SK-N-SH (cell line): ENCODE measurements around the gene ITGA1.

ENCODE experiments used
- CTCF ChIP-seq: fragments of 200-600 bp; sonication (generic); IDR thresholded peaks from 2 replicates; pipeline ENCODE4 v1.6.1; 2017; ENCODE audit warnings: antibody characterized with exemption, mild to moderate bottlenecking, moderate library complexity
- EP300 ChIP-seq, 2 experiments: IDR thresholded peaks; 2 replicates each; pipeline versions ENCODE4 v1.4.0 to v1.6.1; 2012; ENCODE audit warnings: borderline replicate concordance in 1 of 2, low read depth in 1 of 2, low read length in 1 of 2
- EZH2phosphoT487 ChIP-seq: fragments of 200-600 bp; sonication (generic); IDR thresholded peaks from 2 replicates; pipeline ENCODE4 v1.6.1; 2017; ENCODE audit warnings: low read depth, mixed run types, mild to moderate bottlenecking, antibody characterized with exemption, moderate library complexity, borderline replicate concordance
- GATA2 ChIP-seq: sonication (generic); formaldehyde crosslinking; IDR thresholded peaks from 2 replicates; pipeline ENCODE4 v1.5.0; 2020; ENCODE audit warnings: mild to moderate bottlenecking, missing genetic modification reagents
- MXI1 ChIP-seq: IDR thresholded peaks from 2 replicates; pipeline ENCODE4 v1.6.1; 2012; ENCODE audit warnings: mild to moderate bottlenecking, low read depth, low read length, improper control_type of control experiment
- NFIC ChIP-seq: IDR thresholded peaks from 2 replicates; pipeline ENCODE4 v1.4.0; 2012; ENCODE audit warnings: borderline replicate concordance
- RAD21 ChIP-seq: IDR thresholded peaks from 2 replicates; pipeline ENCODE4 v1.6.1; 2012; ENCODE audit warnings: mild to moderate bottlenecking, low read length
- RCOR1 ChIP-seq: fragments of 150-350 bp; IDR thresholded peaks from 2 replicates; pipeline ENCODE4 v1.6.1; 2017; ENCODE audit warnings: antibody characterized with exemption, low read length
- RFX5 ChIP-seq: IDR thresholded peaks from 2 replicates; pipeline ENCODE4 v1.6.1; 2012; ENCODE audit warnings: mild to moderate bottlenecking, improper control_type of control experiment, low read length
- RXRA ChIP-seq: IDR thresholded peaks from 2 replicates; pipeline ENCODE4 v1.4.0; 2012; ENCODE audit warnings: low read depth, mild to moderate bottlenecking, borderline replicate concordance
- SMC3 ChIP-seq: IDR thresholded peaks from 2 replicates; pipeline ENCODE4 v1.6.1; 2012; ENCODE audit warnings: low read depth, low read length, improper control_type of control experiment
- TAF1 ChIP-seq: IDR thresholded peaks from 2 replicates; pipeline ENCODE4 v1.6.1; 2012; ENCODE audit warnings: low read depth, mild to moderate bottlenecking, low read length, moderate library complexity, borderline replicate concordance
- ZBTB33 ChIP-seq: IDR thresholded peaks from 2 replicates; pipeline ENCODE4 v1.4.0; 2012; ENCODE audit warnings: low read depth, borderline replicate concordance

- TF ChIP-seq CTCF = no peak
- no peak for TF ChIP-seq ZBTB33
- TF ChIP-seq EZH2phosphoT487 = no peak
- TF ChIP-seq MXI1 = no peak
- TF ChIP-seq GATA2 (CRISPR knock-in tag) = no peak
- no peak for TF ChIP-seq NFIC
- no peak for TF ChIP-seq RFX5
- TF ChIP-seq TAF1 = no peak
- TF ChIP-seq EP300 (IDR thresholded peaks at IDR 0.05; ENCODE audit: borderline replicate concordance in 1 of 2, low read depth in 1 of 2, low read length in 1 of 2) = no peak
- no peak for TF ChIP-seq RXRA
- no peak for TF ChIP-seq SMC3
- TF ChIP-seq RCOR1 = no peak
- TF ChIP-seq RAD21 = no peak
Observed at GRCh38 chr5:52906845-52907244, 119.1 kb downstream of the ITGA1 start.
